Upper lobe of left lung (tissue), 4 donors: ENCODE results near the gene C2CD2L.

Experiments used
- CTCF ChIP-seq, 6 experiments: fragments of 450-650 bp in 4 of 6; fragments of 200-600 bp in 2 of 6; sonication (generic) in 2 of 6; IDR thresholded peaks; one replicate each; pipeline ENCODE4 v1.5.1; 2016 to 2019; ENCODE audit warnings: antibody characterized with exemption in 6 of 6
- POLR2A ChIP-seq, 4 donors: fragments of 450-650 bp; IDR thresholded peaks; one replicate each; pipeline ENCODE4 v1.5.1; 2016 to 2017; ENCODE audit warnings: antibody characterized with exemption in 4 of 4, mild to moderate bottlenecking in 2 of 4

GRCh38 chr11:119144825-119145486 is 37.8 kb downstream of the C2CD2L start:
- TF ChIP-seq CTCF (IDR thresholded peaks at IDR 0.05) (peak; percentile 40 to 75 (median 55)), POLR2A (IDR thresholded peaks at IDR 0.05) (no peak)
